Upper lobe of right lung (tissue), 1 donor: ENCODE measurements around the gene RALGPS1. TPM values are rescaled to one million over a fixed set of nuclear protein-coding genes. Genes with fewer than 3 reads are reported as not detected.
A peak's percentile ranks its signal among the peaks of the same experiment; 100 is the strongest.

Experiments used
- ATAC-seq: fragments of 200-7000 bp; cut with Tn5 transposase; one replicate; pipeline ENCODE4 v1.9.1; 2020; ENCODE audit warnings: mild to moderate bottlenecking, moderate library complexity
- DNase-seq: peaks from one replicate; pipeline ENCODE4 v3.0.0-alpha.2; 2020
- H3K27ac ChIP-seq: fragments of 200-600 bp; one replicate; pipeline ENCODE4 v1.8.0; 2022
- H3K27me3 ChIP-seq: fragments of 200-600 bp; one replicate; pipeline ENCODE4 v1.8.0; 2022; ENCODE audit warnings: mild to moderate bottlenecking
- H3K36me3 ChIP-seq: fragments of 200-600 bp; one replicate; pipeline ENCODE4 v1.8.0; 2022
- H3K4me1 ChIP-seq: fragments of 200-600 bp; one replicate; pipeline ENCODE4 v1.8.0; 2022
- H3K4me3 ChIP-seq: fragments of 200-600 bp; one replicate; pipeline ENCODE4 v1.8.0; 2022; ENCODE audit warnings: mild to moderate bottlenecking
- H3K9me3 ChIP-seq: fragments of 200-600 bp; one replicate; pipeline ENCODE4 v1.8.0; 2022
- CTCF ChIP-seq: fragments of 200-600 bp; IDR thresholded peaks from one replicate; pipeline ENCODE4 v1.8.0; 2022; ENCODE audit warnings: antibody characterized with exemption
- intact Hi-C: fragments of 100-400 bp; cut with DNase I; formaldehyde crosslinking; loops from one replicate; pipeline ENCODE4 v1.11.0; 2022
- total RNA-seq: library from RNA; stranded (reverse); fragmentation: NEBNext Ultra II Directional; extraction: Animal tissue kit (Norgen Biotek cat#: 25700); gene quantifications from one replicate; pipeline ENCODE4 v1.2.1, GENCODE V29; 2021
- donor health status: DM: no; HTN: yes; CAD: no; lungs with severe emphysema.

Gene RALGPS1
- total RNA-seq, 1 donor from 2014 or later = 15.9 TPM

- Histone ChIP-seq H3K9me3 (no peaks in the 10 kb centered on the region), H3K36me3 (no peaks in the 10 kb centered on the region), H3K4me1 (no peaks in the 10 kb centered on the region), H3K27ac (no peak overlapping the region), H3K27me3 (no peaks in the 10 kb centered on the region), H3K4me3 (no peak overlapping the region)
- intact Hi-C loops = no loop called here
- ATAC-seq (no peak), DNase-seq (peak; percentile 43)
- TF ChIP-seq CTCF = no peak
Observed at GRCh38 chr9:127095411-127095810, 180.8 kb downstream of the RALGPS1 start.

- Histone ChIP-seq H3K4me3 (no peak overlapping the region), H3K36me3 (no peaks in the 10 kb centered on the region), H3K27me3 (no peaks in the 10 kb centered on the region), H3K4me1 (no peaks in the 10 kb centered on the region), H3K9me3 (no peaks in the 10 kb centered on the region), H3K27ac (no peak overlapping the region)
- no peak for ATAC-seq
- intact Hi-C loops = no loop called here
- no peak for TF ChIP-seq CTCF
- DNase-seq = no peak
Observed at GRCh38 chr9:127096208-127096607, 181.6 kb downstream of the RALGPS1 start.

DNA sequence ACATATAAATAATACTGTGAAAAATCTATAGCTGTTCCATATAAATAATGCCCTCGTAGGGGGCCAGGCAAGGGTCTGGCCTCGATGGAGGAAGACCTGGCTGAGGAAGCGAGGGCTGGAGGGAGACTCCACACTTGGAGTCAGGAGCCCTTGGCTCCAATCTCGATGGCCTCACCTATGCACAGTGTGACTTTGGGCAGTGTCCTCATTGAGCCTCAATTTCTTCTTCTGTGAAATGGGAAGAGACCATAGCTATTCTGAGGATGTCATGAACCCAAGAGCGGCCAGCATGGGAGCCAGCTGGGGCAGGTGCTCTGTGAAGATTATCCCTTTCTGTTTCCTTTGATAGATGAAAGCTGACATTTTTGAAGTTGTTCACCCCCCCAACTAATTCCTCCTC lies 183.1 kb downstream of the RALGPS1 start:
- Histone ChIP-seq H3K27me3 (no peaks in the 10 kb centered on the region), H3K36me3 (no peaks in the 10 kb centered on the region), H3K9me3 (no peaks in the 10 kb centered on the region), H3K4me1 (no peaks in the 10 kb centered on the region), H3K4me3 (no peak overlapping the region), H3K27ac (no peak overlapping the region)
- DNase-seq (peak; percentile 5), ATAC-seq (no peak)
- intact Hi-C loops = no loop called here
- TF ChIP-seq CTCF = no peak

DNA sequence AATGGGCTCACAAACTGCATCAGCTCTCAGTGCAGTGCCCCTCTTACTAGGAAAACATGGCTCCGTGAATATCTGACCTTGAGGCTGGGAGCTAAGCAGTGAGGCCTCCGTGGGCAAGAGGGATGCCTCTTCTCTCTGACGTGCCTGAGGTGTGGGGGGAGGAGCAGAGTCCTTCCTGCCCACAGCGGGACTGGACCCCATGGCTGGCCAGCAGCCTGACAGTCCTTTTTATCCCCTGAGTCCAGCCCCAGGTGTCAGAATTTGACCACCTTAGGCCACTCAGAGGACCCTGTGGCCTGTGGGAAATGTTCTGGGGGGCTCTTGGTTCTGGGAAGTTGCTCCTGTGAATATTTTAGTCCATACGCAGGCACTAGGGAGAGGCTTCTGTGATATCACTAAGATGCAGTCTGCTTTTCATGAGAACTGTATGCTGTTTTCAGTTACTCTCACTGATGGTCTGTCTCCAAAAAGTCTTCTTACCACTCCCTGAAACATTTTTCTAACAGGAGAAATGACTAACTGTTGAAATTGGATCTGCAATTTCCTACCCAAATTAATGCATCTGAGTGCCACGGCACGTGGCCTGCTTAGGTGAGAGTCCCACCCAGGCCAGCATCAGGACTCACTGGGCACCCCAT lies 184.5 kb downstream of the RALGPS1 start:
- Histone ChIP-seq H3K4me1 (no peaks in the 10 kb centered on the region), H3K4me3 (no peak overlapping the region), H3K9me3 (no peaks in the 10 kb centered on the region), H3K27ac (no peak overlapping the region), H3K36me3 (no peaks in the 10 kb centered on the region), H3K27me3 (no peaks in the 10 kb centered on the region)
- ATAC-seq (no peak), DNase-seq (no peak)
- TF ChIP-seq CTCF = no peak
- intact Hi-C loops = no loop called here

- intact Hi-C loops = no loop called here
- Histone ChIP-seq H3K36me3 (no peaks in the 10 kb centered on the region), H3K9me3 (no peaks in the 10 kb centered on the region), H3K27me3 (no peaks in the 10 kb centered on the region), H3K27ac (no peak overlapping the region), H3K4me1 (no peaks in the 10 kb centered on the region), H3K4me3 (no peak overlapping the region)
- ATAC-seq (no peak), DNase-seq (no peak)
- TF ChIP-seq CTCF = no peak
Observed at GRCh38 chr9:127099664-127100063, 185.1 kb downstream of the RALGPS1 start.

DNA sequence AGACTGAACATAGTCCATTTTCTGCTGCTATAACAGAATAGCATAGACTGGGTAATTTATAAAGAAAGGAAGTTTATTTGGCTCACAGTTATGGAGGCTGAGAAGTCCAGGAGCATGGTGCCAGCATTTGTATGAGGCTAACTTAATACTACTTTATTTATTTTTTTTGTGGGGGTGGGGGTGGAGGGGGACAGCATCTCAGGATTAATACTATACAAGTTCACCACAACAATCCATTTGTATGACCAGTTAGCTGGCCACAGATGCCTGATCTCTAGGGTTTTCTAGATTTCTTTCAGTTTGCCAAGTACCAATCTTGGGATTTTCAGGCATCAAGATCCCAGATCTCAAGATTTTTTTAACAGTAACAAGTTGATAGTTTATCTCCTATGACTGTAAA lies 187.6 kb downstream of the RALGPS1 start:
- no peak overlapping the region for H3K4me3 ChIP-seq
- intact Hi-C loops = no loop called here
- ATAC-seq = no peak
- no peak for TF ChIP-seq CTCF
- no peak for DNase-seq
- H3K27ac ChIP-seq = no peak overlapping the region
- H3K9me3 ChIP-seq = no peaks in the 10 kb centered on the region
- H3K36me3 ChIP-seq = no peaks in the 10 kb centered on the region
- no peaks in the 10 kb centered on the region for H3K27me3 ChIP-seq
- H3K4me1 ChIP-seq = no peaks in the 10 kb centered on the region
